Measurements from ENCODE around the gene UBE2L6. TPM values are rescaled to one million over a fixed set of nuclear protein-coding genes. Genes with fewer than 3 reads are reported as not detected.

UBE2L6 gene
- total RNA-seq, 1 experiment from 2014 or later: 122 TPM

GRCh38 chr11:57614234-57614772 is 46.8 kb upstream of the UBE2L6 start:
- Histone ChIP-seq H3K36me3 (ENCODE audit: low read depth) (no peaks in the 10 kb centered on the region), H3K27ac (no peak overlapping the region), H3K27me3 (ENCODE audit: insufficient read depth, low read depth) (peaks cover 61% of the 10 kb centered on the region), H3K9me3 (ENCODE audit: insufficient read depth, low read depth) (no peaks in the 10 kb centered on the region), H3F3A (ENCODE audit: insufficient read depth, low read depth) (no peaks in the 10 kb centered on the region), H3K4me1 (replicated peaks; ENCODE audit: insufficient read depth) (no peaks in the 10 kb centered on the region), H4K20me1 (ENCODE audit: insufficient read depth) (no peaks in the 10 kb centered on the region), H3K4me3 (no peak overlapping the region), H2AFZ (no peak overlapping the region), H3K4me2 (no peak overlapping the region), H3K79me2 (ENCODE audit: low read depth) (no peaks in the 10 kb centered on the region), H3K9me2 (ENCODE audit: insufficient read depth) (no peaks in the 10 kb centered on the region)
- intact Hi-C loops (cut with micrococcal nuclease; ENCODE audit: unreplicated experiment): no loop called here
- POLR2A ChIA-PET (ENCODE audit: unreplicated experiment): interaction anchor here (0.6 kb wide), 1 partner anchor 625 kb away, joined by 7 read pairs; no protein-coding TSS in a partner anchor
- CTCF ChIA-PET: no interaction called here
- DNase-seq: no peak
- BruUV-seq (replicated peaks): no TSS peak
- TF ChIP-seq EZH2 (IDR thresholded peaks at IDR 0.05; ENCODE audit: low read depth): no peak
- TF ChIP-seq, protein P1, sequence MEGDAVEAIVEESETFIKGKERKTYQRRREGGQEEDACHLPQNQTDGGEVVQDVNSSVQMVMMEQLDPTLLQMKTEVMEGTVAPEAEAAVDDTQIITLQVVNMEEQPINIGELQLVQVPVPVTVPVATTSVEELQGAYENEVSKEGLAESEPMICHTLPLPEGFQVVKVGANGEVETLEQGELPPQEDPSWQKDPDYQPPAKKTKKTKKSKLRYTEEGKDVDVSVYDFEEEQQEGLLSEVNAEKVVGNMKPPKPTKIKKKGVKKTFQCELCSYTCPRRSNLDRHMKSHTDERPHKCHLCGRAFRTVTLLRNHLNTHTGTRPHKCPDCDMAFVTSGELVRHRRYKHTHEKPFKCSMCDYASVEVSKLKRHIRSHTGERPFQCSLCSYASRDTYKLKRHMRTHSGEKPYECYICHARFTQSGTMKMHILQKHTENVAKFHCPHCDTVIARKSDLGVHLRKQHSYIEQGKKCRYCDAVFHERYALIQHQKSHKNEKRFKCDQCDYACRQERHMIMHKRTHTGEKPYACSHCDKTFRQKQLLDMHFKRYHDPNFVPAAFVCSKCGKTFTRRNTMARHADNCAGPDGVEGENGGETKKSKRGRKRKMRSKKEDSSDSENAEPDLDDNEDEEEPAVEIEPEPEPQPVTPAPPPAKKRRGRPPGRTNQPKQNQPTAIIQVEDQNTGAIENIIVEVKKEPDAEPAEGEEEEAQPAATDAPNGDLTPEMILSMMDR (conservative IDR thresholded peaks at IDR 0.05): no peak

GRCh38 chr11:57610170-57610569 is 42.7 kb upstream of the UBE2L6 start:
- Histone ChIP-seq H3F3A (ENCODE audit: insufficient read depth, low read depth) (no peaks in the 10 kb centered on the region), H3K36me3 (ENCODE audit: low read depth) (no peaks in the 10 kb centered on the region), H3K9me2 (ENCODE audit: insufficient read depth) (no peaks in the 10 kb centered on the region), H3K27me3 (ENCODE audit: insufficient read depth, low read depth) (peaks cover 91% of the 10 kb centered on the region), H3K4me2 (no peak overlapping the region), H4K20me1 (ENCODE audit: insufficient read depth) (no peaks in the 10 kb centered on the region), H3K79me2 (ENCODE audit: low read depth) (no peaks in the 10 kb centered on the region), H3K4me3 (no peak overlapping the region), H3K9me3 (ENCODE audit: insufficient read depth, low read depth) (no peaks in the 10 kb centered on the region), H3K27ac (no peak overlapping the region), H2AFZ (no peak overlapping the region), H3K4me1 (replicated peaks; ENCODE audit: insufficient read depth) (no peaks in the 10 kb centered on the region)
- DNase-seq: no peak
- ChIA-PET CTCF (interaction anchor here (0.7 kb wide), 1 partner anchor 15 kb away, joined by 4 read pairs; no protein-coding TSS in a partner anchor), POLR2A (ENCODE audit: unreplicated experiment) (no interaction called here)
- no TSS peak for BruUV-seq (replicated peaks)
- no peak for TF ChIP-seq EZH2 (IDR thresholded peaks at IDR 0.05; ENCODE audit: low read depth)
- TF ChIP-seq, protein P1 (conservative IDR thresholded peaks at IDR 0.05): no peak
- intact Hi-C loops (cut with micrococcal nuclease; ENCODE audit: unreplicated experiment): no loop called here

DNA sequence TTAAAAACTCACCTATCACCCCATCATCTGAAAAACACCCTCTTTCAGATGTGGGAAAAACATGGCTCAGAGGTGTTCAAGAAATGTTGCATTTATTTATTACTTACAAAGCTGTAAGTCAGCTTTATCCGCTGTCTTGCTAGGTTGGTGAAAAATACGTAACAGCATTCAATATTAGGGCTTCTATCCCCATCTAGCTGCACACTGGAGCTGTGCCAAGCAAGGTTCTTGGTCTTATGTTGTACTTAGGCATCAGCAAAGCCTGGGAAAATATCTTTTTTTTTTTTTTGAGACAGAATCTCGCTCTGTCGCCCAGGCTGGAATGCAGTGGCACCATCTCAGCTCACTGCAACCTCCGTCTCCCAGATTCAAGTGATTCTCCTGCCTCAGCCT is 37.6 kb upstream of the UBE2L6 start:
- intact Hi-C loops (cut with micrococcal nuclease; ENCODE audit: unreplicated experiment): no loop called here

More for the DNA sequence above, 37.6 kb upstream of the UBE2L6 start:
- no peak overlapping the region for H2AFZ ChIP-seq
- H3K4me3 ChIP-seq: no peak overlapping the region
- DNase-seq: no peak
- no peaks in the 10 kb centered on the region for H3K79me2 ChIP-seq (ENCODE audit: low read depth)
- H3K4me1 ChIP-seq (replicated peaks; ENCODE audit: insufficient read depth): no peaks in the 10 kb centered on the region
- no TSS peak for BruUV-seq (replicated peaks)
- no peak overlapping the region for H3K4me2 ChIP-seq
- H4K20me1 ChIP-seq (ENCODE audit: insufficient read depth): no peaks in the 10 kb centered on the region
- H3K27ac ChIP-seq: no peak overlapping the region
- peaks cover 50% of the 10 kb centered on the region for H3K27me3 ChIP-seq (ENCODE audit: insufficient read depth, low read depth)
- H3F3A ChIP-seq (ENCODE audit: insufficient read depth, low read depth): no peaks in the 10 kb centered on the region
- H3K9me3 ChIP-seq (ENCODE audit: insufficient read depth, low read depth): no peaks in the 10 kb centered on the region
- no peaks in the 10 kb centered on the region for H3K36me3 ChIP-seq (ENCODE audit: low read depth)
- POLR2A ChIA-PET (ENCODE audit: unreplicated experiment): interaction anchor here (0.5 kb wide), 1 partner anchor 298 kb away, joined by 4 read pairs; no protein-coding TSS in a partner anchor
- CTCF ChIA-PET: interaction anchor here (0.6 kb wide), 1 partner anchor 1531 kb away, joined by 3 read pairs; no protein-coding TSS in a partner anchor
- no peak for TF ChIP-seq EZH2 (IDR thresholded peaks at IDR 0.05; ENCODE audit: low read depth)
- TF ChIP-seq, protein P1 (conservative IDR thresholded peaks at IDR 0.05): no peak
- H3K9me2 ChIP-seq (ENCODE audit: insufficient read depth): no peaks in the 10 kb centered on the region
